OCI-LY1 (cell line): ENCODE data around the gene TRPM6.

Experiments used
- H2AFZ ChIP-seq: fragments of 200-600 bp; sonication (generic), shearing (Covaris generic); 2 replicates; pipeline ENCODE4 v1.6.0; 2014; ENCODE audit warnings: antibody characterized with exemption, mild to moderate bottlenecking, low read length
- H3F3A ChIP-seq: fragments of 200-600 bp; sonication (generic), shearing (Covaris generic); 2 replicates; pipeline ENCODE4 v1.6.0; 2014; ENCODE audit warnings: mild to moderate bottlenecking, antibody characterized with exemption, low read length, moderate library complexity; ENCODE audit not compliant: insufficient read depth
- H3K27ac ChIP-seq: fragments of 200-600 bp; sonication (generic); 2 replicates; pipeline ENCODE4 v1.5.1; 2014; ENCODE audit warnings: low read length, mixed run types, mild to moderate bottlenecking, low read depth; ENCODE audit not compliant: poor library complexity, severe bottlenecking
- H3K27me3 ChIP-seq: fragments of 200-600 bp; sonication (generic); 2 replicates; pipeline ENCODE4 v1.6.0; 2014; ENCODE audit warnings: antibody characterized with exemption, mild to moderate bottlenecking, low read length, moderate library complexity; ENCODE audit not compliant: insufficient read depth
- H3K36me3 ChIP-seq: fragments of 200-600 bp; sonication (generic); 2 replicates; pipeline ENCODE4 v1.6.1; 2014; ENCODE audit warnings: mild to moderate bottlenecking, antibody characterized with exemption, low read length, moderate library complexity, mixed read lengths; ENCODE audit not compliant: insufficient read depth
- H3K4me1 ChIP-seq: fragments of 200-600 bp; sonication (generic); 2 replicates; pipeline ENCODE4 v1.5.1; 2014; ENCODE audit warnings: mild to moderate bottlenecking, low read length, moderate library complexity; ENCODE audit not compliant: insufficient read depth, severe bottlenecking
- H3K4me2 ChIP-seq: fragments of 200-600 bp; sonication (generic), shearing (Covaris generic); 2 replicates; pipeline ENCODE4 v1.6.1; 2014; ENCODE audit warnings: low read length
- H3K4me3 ChIP-seq: fragments of 200-600 bp; sonication (generic); 2 replicates; pipeline ENCODE4 v1.5.1; 2014; ENCODE audit warnings: low read length, low read depth, mild to moderate bottlenecking, mixed read lengths; ENCODE audit not compliant: poor library complexity, severe bottlenecking
- H3K79me2 ChIP-seq: fragments of 200-600 bp; shearing (Covaris generic); 2 replicates; pipeline ENCODE4 v1.6.1; 2016; ENCODE audit warnings: mixed run types, low read length, mixed read lengths; ENCODE audit not compliant: insufficient read depth
- H3K9ac ChIP-seq: fragments of 200-600 bp; sonication (generic), shearing (Covaris generic); 2 replicates; pipeline ENCODE4 v1.6.1; 2014; ENCODE audit warnings: mild to moderate bottlenecking, low read length, mixed read lengths
- H3K9me2 ChIP-seq: fragments of 200-600 bp; sonication (generic), shearing (Covaris generic); 2 replicates; pipeline ENCODE4 v1.6.1; 2014; ENCODE audit warnings: low read depth, mild to moderate bottlenecking, low read length, mixed read lengths
- H3K9me3 ChIP-seq: fragments of 200-600 bp; shearing (Covaris generic); 2 replicates; pipeline ENCODE4 v1.6.1; 2014; ENCODE audit warnings: low read length, mixed read lengths
- H4K20me1 ChIP-seq: fragments of 200-600 bp; sonication (generic), shearing (Covaris generic); 2 replicates; pipeline ENCODE4 v1.6.0; 2016; ENCODE audit warnings: mild to moderate bottlenecking, low read length; ENCODE audit not compliant: insufficient read depth
- CTCF ChIP-seq: fragments of 200-600 bp; sonication (generic), shearing (Covaris generic); IDR thresholded peaks from 2 replicates; pipeline ENCODE4 v1.5.1; 2017; ENCODE audit warnings: mild to moderate bottlenecking, antibody characterized with exemption, low read length, moderate library complexity, mixed read lengths
- EZH2 ChIP-seq: fragments of 200-600 bp; sonication (generic), shearing (Covaris generic); IDR thresholded peaks from 2 replicates; pipeline ENCODE4 v1.8.0; 2017; ENCODE audit warnings: borderline replicate concordance, mixed run types, mild to moderate bottlenecking, antibody characterized with exemption, low read length, moderate library complexity, mixed read lengths

TRPM6 gene

GRCh38 chr9:74887041-74887980, at the start of gene TRPM6:
TSS of gene TRPM6 (minus strand) at chr9:74887921. CDS start at chr9:74887856, 65 bp downstream.
- no peak within 1 kb of the TSS for H2AFZ ChIP-seq
- H3K9ac ChIP-seq = no peak within 1 kb of the TSS
- H4K20me1 ChIP-seq = no peaks in the 10 kb centered on the region
- H3K9me3 ChIP-seq = no peaks in the 10 kb centered on the region
- TF ChIP-seq EZH2 (no peak), CTCF (no peak)
- no peak within 1 kb of the TSS for H3K4me3 ChIP-seq
- H3K9me2 ChIP-seq = no peaks in the 10 kb centered on the region
- no peaks in the 10 kb centered on the region for H3K79me2 ChIP-seq
- no peak within 1 kb of the TSS for H3K27ac ChIP-seq
- H3K4me2 ChIP-seq = no peak within 1 kb of the TSS
- no peaks in the 10 kb centered on the region for H3K27me3 ChIP-seq
- no peaks in the 10 kb centered on the region for H3K4me1 ChIP-seq
- H3K36me3 ChIP-seq = no peaks in the 10 kb centered on the region
- no peaks in the 10 kb centered on the region for H3F3A ChIP-seq

GRCh38 chr9:74935008-74935407, 47.3 kb upstream of the TRPM6 start:
- Histone ChIP-seq H3K4me1 (no peaks in the 10 kb centered on the region), H3K79me2 (no peaks in the 10 kb centered on the region), H3K27me3 (no peaks in the 10 kb centered on the region), H4K20me1 (no peaks in the 10 kb centered on the region), H3K9me2 (no peaks in the 10 kb centered on the region), H2AFZ (no peak overlapping the region), H3K36me3 (no peaks in the 10 kb centered on the region), H3K27ac (no peak overlapping the region), H3K9me3 (no peaks in the 10 kb centered on the region), H3F3A (no peaks in the 10 kb centered on the region), H3K9ac (no peak overlapping the region), H3K4me3 (no peak overlapping the region), H3K4me2 (no peak overlapping the region)
- TF ChIP-seq CTCF = no peak
- TF ChIP-seq EZH2 = no peak

- Histone ChIP-seq H3K4me1 (no peaks in the 10 kb centered on the region), H4K20me1 (no peaks in the 10 kb centered on the region), H3K27me3 (no peaks in the 10 kb centered on the region), H3K27ac (no peak overlapping the region), H3F3A (no peaks in the 10 kb centered on the region), H3K9ac (no peak overlapping the region), H3K36me3 (no peaks in the 10 kb centered on the region), H3K79me2 (no peaks in the 10 kb centered on the region), H3K4me3 (no peak overlapping the region), H3K4me2 (no peak overlapping the region), H3K9me3 (no peaks in the 10 kb centered on the region), H2AFZ (no peak overlapping the region), H3K9me2 (no peaks in the 10 kb centered on the region)
- TF ChIP-seq EZH2 = no peak
- no peak for TF ChIP-seq CTCF
These were observed 34.0 kb upstream of the TRPM6 start for GRCh38 chr9:74921737-74922136.
